CD4-positive, alpha-beta T cell treated with Interferon gamma for 1 hour (primary cell): ENCODE results near the gene LACC1.
A peak's percentile ranks its signal among the peaks of the same experiment; 100 is the strongest.

Source experiments
- DNase-seq: peaks from one replicate; pipeline ENCODE4 v3.0.0-alpha.2; 2020

Gene LACC1

DNA sequence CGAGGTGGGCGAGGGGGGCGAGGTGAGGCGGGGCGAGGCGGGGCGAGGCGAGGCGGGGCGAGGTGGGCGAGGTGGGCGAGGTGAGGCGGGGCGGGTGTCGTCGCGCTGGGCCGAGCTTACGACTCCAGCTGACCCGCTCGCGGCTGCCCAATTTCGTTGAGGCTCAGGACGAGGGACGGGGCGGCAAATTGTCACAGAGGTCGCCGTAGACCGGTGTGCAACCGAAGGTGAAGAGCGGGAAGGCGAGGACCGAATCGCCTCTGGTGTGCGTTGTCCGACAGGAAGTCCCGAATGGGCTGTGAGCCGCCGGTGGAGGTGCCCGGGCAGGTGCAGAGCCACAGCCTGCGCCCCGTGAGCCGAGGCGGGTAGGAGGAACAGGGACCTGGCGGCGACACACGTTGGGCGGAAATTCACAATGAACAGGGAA is at the start of gene LACC1:
Gene LACC1, plus strand, starts transcription at position 150 of the 427 bp plus-strand sequence. CDS start 1,082 bp downstream, outside the sequence.
- DNase-seq, result peak; percentile 23

DNA sequence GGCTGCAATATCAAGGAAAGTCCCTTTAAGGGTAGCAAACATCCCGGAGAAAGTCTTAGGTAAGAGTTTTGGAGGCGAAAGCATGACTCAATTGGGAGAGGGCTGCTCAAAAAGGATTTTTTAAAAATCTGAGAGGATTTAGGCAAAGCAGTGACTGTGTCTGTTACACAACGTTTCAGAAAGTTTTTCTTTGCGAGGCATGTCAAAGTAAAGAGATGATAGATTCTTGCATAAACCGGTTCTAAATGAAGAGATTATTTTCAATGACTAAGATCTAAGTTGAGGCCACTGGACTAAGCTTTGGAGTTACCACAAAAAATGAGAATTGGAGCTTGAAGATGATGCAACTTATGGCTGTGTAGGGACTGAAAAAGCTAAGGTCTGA is 49.2 kb upstream of the LACC1 start:
- DNase-seq, result no peak

DNA sequence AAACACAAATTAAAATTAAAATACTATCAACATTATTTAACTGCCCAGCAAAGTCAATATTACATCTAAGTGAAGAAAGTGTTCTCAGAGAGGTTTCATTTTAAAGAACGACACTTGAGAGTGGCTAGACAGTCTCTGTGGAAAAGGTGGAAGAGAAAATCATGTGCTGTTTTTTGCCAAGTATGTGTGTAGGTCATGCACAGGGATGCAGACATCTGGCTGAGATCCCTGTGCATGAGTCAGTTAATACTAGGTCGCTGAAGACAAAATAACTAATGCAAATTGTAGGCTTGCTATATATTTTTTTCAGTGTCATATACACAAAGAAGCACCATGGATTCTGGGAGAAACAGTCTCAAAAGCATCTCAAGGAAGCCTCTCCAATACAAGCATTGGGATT is 48.6 kb upstream of the LACC1 start:
- no peak for DNase-seq

DNA sequence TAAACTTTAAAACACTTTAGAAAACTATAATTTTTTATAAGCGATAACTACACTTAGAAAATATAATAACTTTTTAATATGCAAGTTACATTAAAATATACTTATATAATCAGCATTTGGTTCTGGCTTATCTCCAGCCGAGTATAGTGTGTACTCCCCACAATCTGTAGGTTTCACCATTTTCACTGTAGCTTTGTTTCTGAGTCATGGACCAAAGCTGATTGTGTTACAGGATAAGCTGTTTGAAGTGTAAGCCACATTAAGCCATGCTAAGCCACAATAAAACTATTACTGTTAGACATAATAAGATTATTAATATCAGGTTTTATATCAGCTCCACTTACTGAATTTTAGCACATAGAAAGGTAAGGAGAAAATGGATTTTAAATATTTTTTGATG is 44.0 kb upstream of the LACC1 start:
- DNase-seq, result no peak

DNA sequence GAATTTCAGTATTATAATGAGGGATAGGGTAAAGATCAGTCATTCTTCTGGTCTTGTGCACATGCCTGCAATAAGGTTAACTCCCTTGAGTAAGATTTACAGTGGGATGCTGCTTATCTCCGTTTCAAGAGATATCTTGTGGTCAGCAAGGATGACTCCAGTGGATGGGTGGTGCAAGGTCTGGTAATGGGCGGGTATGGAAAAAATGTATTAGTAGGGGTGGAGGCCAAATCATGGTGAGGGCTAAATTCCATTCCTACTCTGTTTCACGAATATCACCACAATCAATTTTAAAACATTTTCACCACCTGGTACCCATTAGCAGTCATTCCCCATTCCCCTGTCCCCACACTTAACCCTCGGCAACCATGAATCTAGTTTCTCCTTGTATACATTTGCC is 40.8 kb upstream of the LACC1 start:
- no peak for DNase-seq

DNA sequence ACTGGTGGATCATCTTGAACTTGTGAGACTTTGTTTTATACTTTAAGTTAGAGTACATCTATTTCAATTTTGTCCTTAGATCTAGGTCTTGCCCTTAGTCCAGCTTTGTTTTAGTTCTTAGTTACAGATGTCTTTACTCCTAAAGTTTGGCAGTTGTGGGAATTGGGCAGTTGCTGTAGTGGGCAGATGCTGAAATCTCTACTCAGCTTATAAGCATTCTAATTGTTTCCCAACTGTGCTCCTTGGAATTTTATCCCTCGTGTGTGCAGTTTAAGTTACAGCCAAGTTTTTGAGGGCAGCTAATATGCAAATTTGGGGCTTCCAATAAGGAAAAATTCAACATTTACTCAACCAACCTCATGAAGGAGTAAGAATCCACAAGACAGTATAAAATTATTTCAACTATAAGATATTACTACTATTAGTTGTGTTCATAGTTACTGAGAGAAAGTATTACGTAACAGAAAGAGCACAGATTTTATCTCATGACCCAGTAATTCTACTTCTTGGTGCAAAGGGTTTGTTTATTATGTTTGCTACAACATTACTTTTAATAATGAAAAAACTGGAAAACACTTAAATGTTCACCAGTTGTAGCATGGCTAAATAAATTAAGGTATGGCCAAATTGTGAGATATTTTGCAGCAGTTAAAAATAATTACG is 33.1 kb upstream of the LACC1 start:
- no peak for DNase-seq

DNA sequence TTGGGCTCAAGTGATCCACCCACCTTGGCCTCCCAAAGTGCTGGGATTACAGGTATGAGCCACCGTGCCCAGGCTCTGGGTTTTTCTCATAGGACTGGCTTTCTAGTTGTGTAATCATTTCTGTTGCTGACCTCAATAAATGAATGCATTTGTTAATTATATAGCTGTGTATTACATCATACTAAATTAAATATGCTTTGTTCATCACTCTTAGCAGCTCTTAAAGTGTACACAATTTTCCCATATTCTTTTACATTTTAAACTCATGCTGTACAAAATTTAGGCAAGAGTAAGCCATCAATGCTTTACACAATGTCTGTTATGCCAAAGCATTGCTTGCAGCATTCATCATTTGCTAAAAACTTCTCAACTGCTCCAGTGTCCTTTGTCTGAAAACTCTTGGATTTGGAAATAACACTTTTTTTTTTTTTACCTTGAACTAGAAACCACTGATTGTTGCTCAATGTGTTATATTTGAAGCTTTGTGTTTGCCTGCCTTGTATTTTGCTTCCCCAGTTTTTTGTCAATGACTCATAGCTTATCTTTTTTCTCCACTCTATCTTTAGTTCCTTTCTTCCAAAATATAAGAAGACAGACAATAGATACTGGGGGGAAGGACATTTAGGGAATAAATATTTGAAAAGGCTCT is 31.6 kb upstream of the LACC1 start:
- no peak for DNase-seq

DNA sequence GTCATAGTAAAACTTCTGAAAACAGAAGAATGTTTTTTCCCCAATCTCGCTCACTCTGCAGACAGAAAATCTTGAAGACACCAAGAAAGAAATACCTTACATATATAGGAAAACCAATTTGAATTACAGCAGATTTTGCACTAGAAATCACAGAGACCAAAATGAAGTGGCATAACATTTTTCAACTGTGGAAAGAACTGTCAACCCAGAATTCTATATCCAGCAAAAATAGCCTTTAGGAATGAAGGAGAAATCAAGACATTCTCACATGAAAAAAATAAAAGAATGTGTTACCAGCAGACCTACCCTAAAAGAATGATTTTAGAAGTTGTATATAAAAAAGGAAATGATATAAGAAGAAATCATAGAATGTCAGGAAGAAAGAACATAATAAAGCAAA is 28.8 kb upstream of the LACC1 start:
- no peak for DNase-seq

DNA sequence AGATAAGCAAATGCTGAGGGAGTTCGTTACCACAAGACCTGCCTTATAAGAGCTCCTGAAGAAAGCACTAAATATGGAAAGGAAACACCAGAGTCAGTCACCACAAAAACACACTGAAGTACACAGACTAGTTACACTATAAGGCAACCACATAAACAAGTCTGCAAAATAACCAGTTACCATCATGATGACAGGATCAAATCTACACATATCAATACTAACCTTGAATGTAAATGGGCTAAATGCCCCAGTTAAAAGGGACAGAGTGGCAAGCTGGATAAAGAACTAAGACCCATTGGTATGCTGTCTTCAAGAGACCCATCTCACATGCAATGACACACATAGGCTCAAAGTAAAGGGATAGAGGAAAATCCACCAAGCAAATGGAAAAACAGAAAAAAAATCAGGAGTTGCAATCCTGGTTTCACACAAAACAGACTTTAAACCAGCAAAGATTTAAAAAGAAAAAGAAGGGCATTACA is 26.7 kb upstream of the LACC1 start:
- DNase-seq, result no peak

DNA sequence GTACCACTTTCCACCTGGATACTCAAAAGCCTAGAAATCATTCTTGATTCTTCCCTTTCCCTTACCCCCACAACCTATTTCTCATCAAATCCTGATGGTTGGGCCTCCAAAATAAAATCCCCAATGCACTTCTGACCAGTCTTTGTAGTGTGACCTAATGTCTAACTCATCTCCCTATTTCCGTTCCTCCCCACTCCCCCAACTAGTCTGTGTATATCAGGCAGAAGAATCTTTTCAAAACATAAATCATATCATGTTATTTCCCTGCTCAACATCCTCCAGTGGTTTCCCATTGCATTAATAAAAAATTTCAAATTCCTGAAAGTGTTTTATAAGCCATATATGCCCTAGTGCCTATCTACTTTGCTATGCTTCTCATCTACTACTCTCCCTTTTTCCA is 17.8 kb upstream of the LACC1 start:
- DNase-seq, result no peak

DNA sequence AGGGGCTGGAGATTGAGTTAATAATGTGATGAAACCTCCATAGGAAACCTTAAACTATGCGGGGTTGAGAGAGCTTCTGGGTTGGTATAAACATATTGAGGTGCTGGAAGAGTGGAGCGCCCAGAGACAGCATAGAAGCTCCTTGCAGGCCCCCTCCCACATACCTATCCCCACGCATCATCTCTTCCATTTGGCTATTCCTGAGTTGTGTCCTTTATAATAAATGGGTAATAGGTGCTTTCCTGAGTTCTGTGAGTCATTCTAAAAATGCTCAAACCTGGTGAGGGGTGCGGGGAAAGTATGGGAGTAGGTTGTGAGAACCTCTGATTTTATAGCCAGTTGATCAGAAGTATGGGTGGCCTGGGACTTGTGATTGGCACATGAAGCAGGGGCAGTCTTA is 14.8 kb upstream of the LACC1 start:
- no peak for DNase-seq

DNA sequence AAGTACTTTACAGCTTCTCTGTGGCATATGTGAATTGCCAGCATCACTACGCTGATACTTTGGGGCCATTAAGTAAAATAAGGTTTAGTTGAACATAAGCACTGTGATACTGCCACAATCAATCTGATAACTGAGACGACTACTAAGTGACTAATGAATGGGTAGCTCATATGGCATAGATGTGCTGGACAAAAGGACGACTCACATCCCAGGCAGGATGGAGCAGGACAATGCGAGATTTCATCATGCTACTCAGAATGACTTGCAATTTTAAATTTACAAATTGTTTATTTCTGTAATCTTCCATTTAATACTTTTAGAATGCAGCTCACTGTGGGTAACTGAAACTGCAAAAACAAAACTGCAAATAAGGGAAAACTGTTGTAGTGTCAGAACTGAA is 13.8 kb upstream of the LACC1 start:
- no peak for DNase-seq

DNA sequence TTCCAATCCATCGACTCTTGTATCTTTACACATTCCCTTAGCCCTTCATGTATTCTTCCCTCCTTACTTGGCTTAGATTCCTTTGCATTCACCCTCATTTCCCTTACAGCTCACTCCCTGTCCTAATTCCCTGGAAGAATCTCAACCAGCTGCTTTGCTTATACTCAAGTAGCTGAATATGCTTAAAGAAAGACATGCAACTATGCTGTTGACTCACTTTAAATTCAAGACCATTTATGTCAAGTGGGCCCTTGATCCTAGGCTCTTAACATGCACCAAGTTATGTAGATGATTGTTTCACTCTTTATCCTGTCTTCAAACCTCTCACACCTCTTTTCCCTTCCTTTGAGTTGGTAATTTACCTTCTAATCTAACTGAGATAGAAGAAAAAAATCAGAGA is 7.5 kb upstream of the LACC1 start:
- no peak for DNase-seq

DNA sequence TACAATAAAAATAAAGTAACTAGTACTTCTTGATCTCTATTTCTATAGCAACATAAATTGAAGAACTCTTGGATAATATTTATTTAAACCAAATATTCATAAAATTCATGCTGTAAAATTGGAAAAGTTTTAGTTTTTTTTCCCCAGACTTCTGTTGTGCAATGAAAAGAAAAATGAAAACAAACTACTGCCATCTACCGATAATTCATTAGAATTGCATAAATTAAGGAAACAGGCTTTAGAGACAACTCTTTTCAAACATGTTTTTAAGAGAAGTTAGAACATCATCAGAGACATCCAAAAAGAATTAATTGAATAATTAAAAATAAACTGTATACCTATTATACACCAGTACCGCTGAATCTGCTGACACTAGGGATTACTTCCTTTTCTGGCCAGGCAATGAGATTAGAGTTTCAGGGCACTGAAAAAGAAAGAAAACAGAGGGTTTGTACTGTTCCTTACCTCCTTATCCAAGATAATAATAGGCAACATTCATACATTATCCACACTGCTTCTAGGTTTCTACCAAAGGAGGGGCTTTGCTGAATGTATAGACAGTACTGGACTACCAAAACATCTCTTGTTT is 5.1 kb upstream of the LACC1 start:
- DNase-seq, result no peak

DNA sequence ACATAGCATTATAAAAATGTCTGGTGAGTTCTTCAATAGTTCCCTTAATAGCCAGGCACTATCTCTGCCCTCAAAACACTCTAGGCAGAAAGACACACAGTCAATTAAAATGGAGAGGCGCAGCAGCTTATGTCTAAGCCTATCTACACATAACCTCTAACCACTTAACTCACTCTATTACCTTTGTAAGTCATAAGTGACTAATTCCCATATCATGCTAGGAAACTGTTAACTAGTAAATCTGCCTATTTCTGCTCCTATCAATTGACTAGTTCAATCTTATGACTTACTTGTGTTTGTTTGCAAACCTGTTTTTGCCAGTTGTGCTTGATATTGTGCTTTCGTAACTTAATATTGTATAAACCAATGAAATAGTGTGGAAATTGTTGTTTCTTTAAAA is 3.3 kb upstream of the LACC1 start:
- no peak for DNase-seq

DNA sequence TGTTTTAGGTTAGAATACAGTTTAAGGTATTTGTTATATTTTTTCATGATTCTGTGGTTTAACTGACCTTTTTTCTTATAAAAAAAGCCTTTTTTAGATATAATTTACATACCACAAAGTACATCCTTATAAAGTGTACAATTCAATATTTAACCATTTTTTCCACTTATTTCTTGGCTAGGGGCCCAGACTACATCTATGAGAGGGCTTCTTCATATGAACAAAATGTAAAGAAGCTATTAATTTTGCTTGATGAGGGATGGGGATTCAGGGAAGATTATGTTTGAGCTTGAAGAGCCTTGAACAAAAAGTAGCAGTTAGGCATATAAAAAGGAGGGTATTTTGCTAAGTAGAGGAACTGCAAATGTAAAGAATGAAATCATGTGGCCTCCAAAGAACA is 2.4 kb upstream of the LACC1 start:
- no peak for DNase-seq

DNA sequence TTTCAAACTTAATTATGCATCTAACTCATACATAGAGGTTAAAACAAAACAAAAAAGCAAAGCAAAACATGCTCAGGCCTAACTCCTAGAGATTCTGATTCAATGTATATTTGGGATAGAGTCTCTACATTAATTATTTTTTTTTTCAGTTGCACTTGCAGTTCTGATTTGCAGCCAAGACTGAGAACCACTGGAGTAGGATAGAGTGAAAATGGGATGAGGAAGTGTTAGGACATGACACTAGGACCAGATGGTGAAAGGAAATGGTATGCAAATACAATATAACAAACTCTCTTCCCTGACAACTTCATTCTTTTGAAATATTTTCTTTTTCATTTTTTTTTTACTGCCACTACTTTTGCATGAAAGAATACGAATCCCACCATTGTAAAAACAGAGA is 1.9 kb upstream of the LACC1 start:
- no peak for DNase-seq

DNA sequence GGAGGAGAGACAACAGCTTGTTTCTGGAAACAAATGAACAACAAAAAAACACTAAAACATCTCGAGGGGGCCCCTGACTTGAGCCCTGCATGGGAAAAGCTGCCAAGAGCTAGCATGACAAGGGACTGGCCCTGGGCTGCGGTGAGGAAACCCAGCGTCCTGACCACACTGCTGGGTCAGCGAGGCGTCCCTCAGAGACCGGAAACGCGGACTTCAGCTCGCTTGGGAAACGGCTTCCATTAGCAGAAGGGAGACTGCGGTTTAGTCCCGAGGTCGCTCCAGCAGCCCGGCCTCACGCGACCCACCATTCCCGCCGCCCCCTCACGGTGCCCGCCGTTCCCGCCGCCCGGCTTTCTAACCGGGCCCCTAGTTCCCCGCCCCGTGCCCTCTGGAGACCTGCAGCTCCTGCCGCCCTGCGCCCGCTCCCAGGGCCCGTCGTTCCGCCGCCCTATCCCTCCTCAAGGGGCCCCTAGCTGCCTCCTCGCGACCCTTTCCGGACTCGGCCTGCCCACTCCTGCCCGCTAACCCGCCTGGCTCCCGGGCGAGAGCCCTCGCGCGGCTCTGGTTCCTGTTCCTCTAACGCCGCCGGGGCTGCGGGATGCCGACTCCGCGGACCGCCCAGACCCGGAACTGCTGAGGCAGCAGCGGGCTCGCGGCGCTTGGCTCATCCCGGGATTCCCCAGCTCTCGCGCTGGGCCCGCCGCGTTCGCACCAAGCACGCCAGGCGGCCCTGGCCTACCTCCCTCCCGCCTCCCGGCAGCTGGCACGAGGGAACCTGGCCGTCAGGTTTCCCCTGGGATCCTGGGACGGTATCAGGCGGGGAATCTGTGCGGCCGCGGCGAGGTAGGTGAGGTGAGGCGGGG is 581 bp upstream of the LACC1 start, which contains the start of gene CCDC122:
Gene CCDC122, minus strand, starts transcription at position 849 of the 863 bp plus-strand sequence. CDS start 10,364 bp downstream, outside the sequence.
- DNase-seq, result peak; percentile 82

DNA sequence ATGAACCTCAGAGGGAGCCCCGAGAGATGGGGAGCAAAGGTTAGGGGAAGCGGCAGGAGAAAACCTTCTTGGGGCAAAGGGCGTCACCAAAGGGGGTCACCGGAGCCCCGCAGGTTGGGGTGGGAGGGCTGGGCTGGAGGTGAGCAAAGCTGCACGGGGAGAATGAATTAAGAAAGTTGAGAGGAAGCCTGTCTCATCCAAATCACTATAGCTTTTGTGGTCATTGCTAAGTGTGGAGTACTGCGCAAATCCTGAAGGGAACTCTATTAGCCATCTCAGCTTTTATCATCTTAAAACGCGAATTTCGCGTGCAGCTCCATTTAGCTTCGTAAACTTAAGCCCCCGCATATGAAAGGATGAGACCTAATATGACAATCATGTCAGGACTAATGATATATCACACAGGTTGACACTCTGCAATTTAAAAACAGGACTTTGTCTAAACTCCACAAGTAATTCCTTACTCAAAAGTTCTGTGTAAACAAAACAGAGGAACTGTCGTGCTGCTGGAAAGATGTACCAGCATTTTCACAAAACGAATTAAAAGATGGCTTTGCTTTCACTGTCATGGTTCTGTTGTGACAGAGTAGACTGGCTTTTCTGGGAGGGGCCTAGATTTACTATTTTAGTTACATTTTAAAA is 631 bp downstream of the LACC1 start:
- DNase-seq, result no peak

DNA sequence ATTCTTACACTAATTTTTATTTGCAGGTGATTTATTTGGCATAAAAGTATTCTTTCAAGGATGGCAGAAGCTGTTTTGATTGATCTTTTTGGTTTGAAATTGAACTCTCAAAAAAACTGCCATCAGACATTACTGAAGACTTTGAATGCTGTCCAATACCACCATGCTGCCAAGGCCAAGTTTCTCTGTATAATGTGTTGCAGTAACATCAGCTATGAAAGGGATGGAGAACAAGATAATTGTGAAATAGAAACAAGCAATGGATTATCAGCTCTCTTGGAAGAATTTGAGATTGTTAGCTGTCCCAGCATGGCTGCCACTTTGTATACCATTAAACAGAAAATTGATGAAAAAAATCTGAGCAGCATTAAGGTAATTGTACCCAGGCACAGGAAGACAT is 1.2 kb downstream of the LACC1 start:
- DNase-seq, result no peak

DNA sequence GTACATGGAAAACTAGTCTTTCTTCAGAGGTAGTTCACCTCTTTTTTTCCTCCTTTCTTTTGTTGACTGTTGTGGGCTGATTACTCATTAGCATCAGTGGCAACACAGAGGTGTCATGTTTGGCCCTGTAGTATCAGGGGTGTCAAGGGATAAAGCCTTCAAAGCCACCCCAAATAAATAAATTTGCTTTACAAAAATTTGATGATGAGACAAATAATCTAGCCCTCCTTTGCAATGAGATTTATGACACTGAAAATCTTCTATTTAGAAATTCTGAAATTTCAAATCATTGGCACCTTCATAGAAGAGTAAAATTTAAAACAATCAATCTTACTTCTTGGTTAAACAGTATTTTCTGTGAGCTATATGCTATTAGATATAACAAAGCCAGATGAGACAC is 1.9 kb downstream of the LACC1 start:
- DNase-seq, result no peak

DNA sequence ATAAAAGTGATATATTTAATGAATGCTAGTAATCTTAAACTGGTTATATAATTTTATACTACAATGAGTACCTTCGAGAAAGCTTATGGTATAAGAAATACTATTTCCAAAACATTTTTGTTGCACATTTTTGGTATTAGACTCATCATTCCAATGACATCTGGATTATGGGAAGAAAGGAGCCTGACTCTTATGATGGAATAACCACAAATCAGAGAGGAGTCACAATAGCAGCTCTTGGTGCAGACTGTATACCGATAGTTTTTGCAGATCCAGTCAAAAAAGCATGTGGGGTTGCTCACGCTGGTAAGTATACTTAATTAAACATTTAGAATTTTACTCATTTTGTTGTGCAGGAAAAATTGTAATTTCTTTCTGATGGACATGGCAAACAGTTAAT is 3.9 kb downstream of the LACC1 start:
- DNase-seq, result no peak

DNA sequence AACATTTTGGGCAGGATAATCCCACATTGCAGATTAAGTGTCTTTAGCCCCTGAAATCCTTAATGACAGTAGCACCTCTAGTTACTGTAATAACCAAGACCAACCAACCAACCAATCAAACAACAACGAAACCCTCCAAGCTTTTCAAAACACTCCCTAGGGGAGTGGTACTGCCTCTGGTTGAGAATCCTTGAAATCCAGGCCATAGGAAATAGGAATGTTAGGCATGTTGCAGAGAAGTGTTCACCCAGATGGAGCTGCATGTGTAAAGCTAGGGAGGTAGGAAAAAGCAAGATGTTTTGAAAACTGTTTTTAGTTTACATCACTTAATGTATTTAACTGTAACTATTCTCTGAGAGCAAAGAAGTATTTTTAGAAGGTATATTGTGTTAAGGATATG is 4.5 kb downstream of the LACC1 start:
- DNase-seq, result no peak
